Uterus (tissue), 2 donors: ENCODE results near the gene CAMTA1.

ENCODE experiments used
- POLR2A ChIP-seq, 2 donors: fragments of 450-650 bp; IDR thresholded peaks; one replicate each; pipeline ENCODE4 v1.6.1; 2016; ENCODE audit warnings: antibody characterized with exemption in 2 of 2, mild to moderate bottlenecking in 1 of 2, moderate library complexity in 1 of 2
- TF ChIP-seq, protein P1 (sequence below), 4 experiments: fragments of 200-600 bp in 2 of 4; fragments of 450-650 bp in 2 of 4; sonication (generic) in 2 of 4; IDR thresholded peaks; one replicate each; pipeline ENCODE4 v1.5.1; 2016 to 2019; ENCODE audit warnings: antibody characterized with exemption in 4 of 4, mild to moderate bottlenecking in 2 of 4, moderate library complexity in 1 of 4

DNA sequence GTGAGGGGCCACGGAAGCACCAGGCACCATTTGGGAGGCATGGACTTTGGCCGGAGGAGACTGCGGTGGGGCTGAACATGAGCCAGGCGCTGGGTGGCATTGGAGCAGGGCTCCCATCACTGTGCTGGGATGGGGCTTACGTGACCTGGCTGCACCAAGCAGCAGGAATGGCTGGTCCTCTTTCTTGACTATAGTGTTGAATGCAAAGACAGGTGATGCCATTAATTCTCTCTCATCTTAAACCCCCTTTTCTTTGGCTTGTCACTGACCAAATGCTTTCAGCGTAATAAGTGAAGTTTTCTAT lies 447.9 kb downstream of the CAMTA1 start:
- TF ChIP-seq, protein P1, sequence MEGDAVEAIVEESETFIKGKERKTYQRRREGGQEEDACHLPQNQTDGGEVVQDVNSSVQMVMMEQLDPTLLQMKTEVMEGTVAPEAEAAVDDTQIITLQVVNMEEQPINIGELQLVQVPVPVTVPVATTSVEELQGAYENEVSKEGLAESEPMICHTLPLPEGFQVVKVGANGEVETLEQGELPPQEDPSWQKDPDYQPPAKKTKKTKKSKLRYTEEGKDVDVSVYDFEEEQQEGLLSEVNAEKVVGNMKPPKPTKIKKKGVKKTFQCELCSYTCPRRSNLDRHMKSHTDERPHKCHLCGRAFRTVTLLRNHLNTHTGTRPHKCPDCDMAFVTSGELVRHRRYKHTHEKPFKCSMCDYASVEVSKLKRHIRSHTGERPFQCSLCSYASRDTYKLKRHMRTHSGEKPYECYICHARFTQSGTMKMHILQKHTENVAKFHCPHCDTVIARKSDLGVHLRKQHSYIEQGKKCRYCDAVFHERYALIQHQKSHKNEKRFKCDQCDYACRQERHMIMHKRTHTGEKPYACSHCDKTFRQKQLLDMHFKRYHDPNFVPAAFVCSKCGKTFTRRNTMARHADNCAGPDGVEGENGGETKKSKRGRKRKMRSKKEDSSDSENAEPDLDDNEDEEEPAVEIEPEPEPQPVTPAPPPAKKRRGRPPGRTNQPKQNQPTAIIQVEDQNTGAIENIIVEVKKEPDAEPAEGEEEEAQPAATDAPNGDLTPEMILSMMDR (IDR thresholded peaks at IDR 0.05) = no peak
- no peak for TF ChIP-seq POLR2A (IDR thresholded peaks at IDR 0.05)
